Osteoblast (primary cell): ENCODE results near the gene OTOP3. TPM values are rescaled to one million over a fixed set of nuclear protein-coding genes. Genes with fewer than 3 reads are reported as not detected.

ENCODE experiments used
- DNase-seq: peaks from one replicate; pipeline ENCODE4 v3.0.0; 2011; ENCODE audit warnings: low spot score, mixed read lengths; ENCODE audit not compliant: insufficient read length; ENCODE audit errors: missing footprints
- H2AFZ ChIP-seq: 2 replicates; pipeline ENCODE4 v1.6.0; 2011; ENCODE audit warnings: mild to moderate bottlenecking, low read length
- H3K27ac ChIP-seq: 2 replicates; pipeline ENCODE4 v1.5.1; 2011; ENCODE audit warnings: mild to moderate bottlenecking, low read depth, low read length, moderate library complexity
- H3K27me3 ChIP-seq: 2 replicates; pipeline ENCODE4 v1.6.0; 2012; ENCODE audit warnings: mild to moderate bottlenecking, control low read depth, inconsistent platforms, low read length, moderate library complexity; ENCODE audit not compliant: insufficient read depth
- H3K36me3 ChIP-seq: 2 replicates; pipeline ENCODE4 v1.5.1; 2011; ENCODE audit warnings: mild to moderate bottlenecking, low read length, control low read depth, moderate library complexity; ENCODE audit not compliant: insufficient read depth
- H3K4me1 ChIP-seq: 2 replicates; pipeline ENCODE4 v1.5.1; 2011; ENCODE audit warnings: mild to moderate bottlenecking, low read length, control low read depth, moderate library complexity; ENCODE audit not compliant: insufficient read depth
- H3K4me2 ChIP-seq: 2 replicates; pipeline ENCODE4 v1.6.0; 2011; ENCODE audit warnings: mild to moderate bottlenecking, low read length; ENCODE audit not compliant: insufficient read depth
- H3K4me3 ChIP-seq: fragments of 200-600 bp; sonication (generic); 3 replicates; pipeline ENCODE4 v1.5.1; 2012; ENCODE audit warnings: mild to moderate bottlenecking, low read length, inconsistent platforms; ENCODE audit not compliant: insufficient read depth
- H3K79me2 ChIP-seq: 2 replicates; pipeline ENCODE4 v1.6.0; 2012; ENCODE audit warnings: mild to moderate bottlenecking, low read length, control low read depth, inconsistent platforms; ENCODE audit not compliant: insufficient read depth
- H3K9me3 ChIP-seq: 2 replicates; pipeline ENCODE4 v1.5.1; 2011; ENCODE audit warnings: low read depth, low read length, control low read depth
- H4K20me1 ChIP-seq: 2 replicates; pipeline ENCODE4 v1.6.0; 2012; ENCODE audit warnings: mild to moderate bottlenecking, low read length, control low read depth; ENCODE audit not compliant: insufficient read depth
- CTCF ChIP-seq: IDR thresholded peaks from 2 replicates; pipeline ENCODE4 v1.5.1; 2011; ENCODE audit warnings: mild to moderate bottlenecking, low read depth, low read length, moderate library complexity; ENCODE audit errors: extremely low read depth
- total RNA-seq: library from RNA; depleted of rRNA; stranded (reverse); fragments of >200 nt; gene quantifications from 2 replicates; pipeline ENCODE4 v1.2.3, GENCODE V29; 2012

Gene OTOP3
- total RNA-seq, 1 donor: not detected

- H3K36me3 ChIP-seq: no peaks in the 10 kb centered on the region
- no peak overlapping the region for H2AFZ ChIP-seq
- H3K4me1 ChIP-seq: no peaks in the 10 kb centered on the region
- no peak for TF ChIP-seq CTCF
- H3K4me2 ChIP-seq: no peak overlapping the region
- H4K20me1 ChIP-seq: no peaks in the 10 kb centered on the region
- peak; percentile 86 for DNase-seq
- no peak overlapping the region for H3K27ac ChIP-seq
- no peak overlapping the region for H3K4me3 ChIP-seq
- H3K79me2 ChIP-seq: no peaks in the 10 kb centered on the region
- H3K9me3 ChIP-seq: no peaks in the 10 kb centered on the region
- peaks cover 69% of the 10 kb centered on the region for H3K27me3 ChIP-seq
Observed at GRCh38 chr17:74892013-74892841, 43.5 kb upstream of the OTOP3 start.

- Histone ChIP-seq H2AFZ (no peak within 1 kb of the TSS), H3K79me2 (no peaks in the 10 kb centered on the region), H3K27me3 (peaks cover 77% of the 10 kb centered on the region), H3K9me3 (no peaks in the 10 kb centered on the region), H3K4me1 (no peaks in the 10 kb centered on the region), H4K20me1 (no peaks in the 10 kb centered on the region), H3K4me3 (no peak within 1 kb of the TSS), H3K27ac (no peak within 1 kb of the TSS), H3K36me3 (no peaks in the 10 kb centered on the region), H3K4me2 (no peak within 1 kb of the TSS)
- no peak for TF ChIP-seq CTCF
- peak; percentile 72 for DNase-seq
Observed at GRCh38 chr17:74892974-74893911, 42.5 kb upstream of the OTOP3 start, which contains the start of gene FADS6. TSS of gene FADS6 (minus strand) at chr17:74893633. CDS start at chr17:74893595, 38 bp downstream.

- Histone ChIP-seq H3K27ac (no peak overlapping the region), H2AFZ (no peak overlapping the region), H3K27me3 (peaks cover 71% of the 10 kb centered on the region), H3K4me2 (no peak overlapping the region), H3K9me3 (no peaks in the 10 kb centered on the region), H3K4me3 (no peak overlapping the region), H3K4me1 (no peaks in the 10 kb centered on the region), H3K36me3 (no peaks in the 10 kb centered on the region), H3K79me2 (no peaks in the 10 kb centered on the region), H4K20me1 (no peaks in the 10 kb centered on the region)
- TF ChIP-seq CTCF: no peak
- peak; percentile 83 for DNase-seq
Observed at GRCh38 chr17:74893936-74894671, 41.6 kb upstream of the OTOP3 start.
